GM23338 (cell line): ENCODE measurements around the gene MYO15B.

Experiments used
- EZH2 ChIP-seq: fragments of 200-600 bp; sonication (generic); IDR thresholded peaks from one replicate; pipeline ENCODE4 v1.8.0; 2017; ENCODE audit warnings: antibody characterized with exemption, mild to moderate bottlenecking, low read depth; ENCODE audit not compliant: unreplicated experiment
- ZNF331 ChIP-seq: fragments of 250-450 bp; sonication (Bioruptor Pico); IDR thresholded peaks from 2 replicates; pipeline ENCODE4 v1.5.0; 2020; ENCODE audit warnings: low read depth, mild to moderate bottlenecking, moderate library complexity
- TF ChIP-seq, protein P1 (sequence below), 2 experiments: fragments of 200-600 bp in 1 of 2; sonication (generic) in 1 of 2; conservative IDR thresholded peaks; 2 replicates each; pipeline versions ENCODE4 v1.5.1 to v1.6.1; 2016 to 2017; ENCODE audit warnings: antibody characterized with exemption in 2 of 2, low read depth in 2 of 2, mild to moderate bottlenecking in 2 of 2, moderate library complexity in 1 of 2

DNA sequence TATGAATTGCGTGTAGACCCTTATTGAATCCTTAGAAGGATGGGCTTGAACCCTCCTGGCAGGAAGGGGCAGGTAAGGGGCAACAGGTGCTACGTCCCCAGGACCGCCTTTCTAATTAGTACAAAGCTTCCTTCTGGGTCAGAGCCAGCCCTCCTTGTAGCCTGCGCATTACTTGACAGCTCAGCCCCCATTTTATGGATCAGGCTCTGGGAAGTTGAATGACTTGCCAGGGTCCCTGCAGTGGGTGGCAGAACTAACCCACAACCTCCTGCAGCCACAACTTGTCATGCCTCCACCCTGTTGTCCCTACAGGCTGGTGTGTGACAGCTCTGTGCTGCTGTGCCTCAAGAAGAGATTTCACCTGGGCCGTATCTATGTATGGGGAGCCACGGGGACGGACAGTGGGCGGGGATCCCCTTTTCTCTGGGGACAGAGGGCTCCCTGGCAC lies 2.7 kb downstream of the MYO15B start:
- TF ChIP-seq, protein P1, sequence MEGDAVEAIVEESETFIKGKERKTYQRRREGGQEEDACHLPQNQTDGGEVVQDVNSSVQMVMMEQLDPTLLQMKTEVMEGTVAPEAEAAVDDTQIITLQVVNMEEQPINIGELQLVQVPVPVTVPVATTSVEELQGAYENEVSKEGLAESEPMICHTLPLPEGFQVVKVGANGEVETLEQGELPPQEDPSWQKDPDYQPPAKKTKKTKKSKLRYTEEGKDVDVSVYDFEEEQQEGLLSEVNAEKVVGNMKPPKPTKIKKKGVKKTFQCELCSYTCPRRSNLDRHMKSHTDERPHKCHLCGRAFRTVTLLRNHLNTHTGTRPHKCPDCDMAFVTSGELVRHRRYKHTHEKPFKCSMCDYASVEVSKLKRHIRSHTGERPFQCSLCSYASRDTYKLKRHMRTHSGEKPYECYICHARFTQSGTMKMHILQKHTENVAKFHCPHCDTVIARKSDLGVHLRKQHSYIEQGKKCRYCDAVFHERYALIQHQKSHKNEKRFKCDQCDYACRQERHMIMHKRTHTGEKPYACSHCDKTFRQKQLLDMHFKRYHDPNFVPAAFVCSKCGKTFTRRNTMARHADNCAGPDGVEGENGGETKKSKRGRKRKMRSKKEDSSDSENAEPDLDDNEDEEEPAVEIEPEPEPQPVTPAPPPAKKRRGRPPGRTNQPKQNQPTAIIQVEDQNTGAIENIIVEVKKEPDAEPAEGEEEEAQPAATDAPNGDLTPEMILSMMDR (conservative IDR thresholded peaks at IDR 0.05; ENCODE audit: low read depth in 2 of 2): no peak
- TF ChIP-seq EZH2: no peak
- TF ChIP-seq ZNF331 (CRISPR knock-in tag): no peak
